ENCODE data around the gene CLECL1. TPM values are rescaled to one million over a fixed set of nuclear protein-coding genes. Genes with fewer than 3 reads are reported as not detected.

Gene CLECL1
- total RNA-seq, 6 donors from 2014 or later = 0.98 to 33.5 (median 1.0) TPM; not detected in 3

- 70 to 86% methylated on average over 1 of the region's 1 CpG for WGBS, 2 donors
- peaks cover 0 to 8% (median 0%) of the 10 kb centered on the region in 4 donors for H3K4me1 ChIP-seq
- no peak for TF ChIP-seq POLR2AphosphoS5 (IDR thresholded peaks at IDR 0.05)
- no peak for TF ChIP-seq POLR2A (IDR thresholded peaks at IDR 0.05)
- no peak for TF ChIP-seq CTCF (IDR thresholded peaks at IDR 0.05)
- no peak for TF ChIP-seq EP300 (IDR thresholded peaks at IDR 0.05)
- no peaks in the 10 kb centered on the region for H3K27me3 ChIP-seq
- H3K27ac ChIP-seq = peak overlapping the region; percentile 36 to 73 (median 63)
- DNase-seq (no peak), ATAC-seq (ENCODE audit: low FRiP score in 2 of 2) (no peak)
- H3K4me3 ChIP-seq = peak overlapping the region in 3 of 4 donors; percentile 28 to 36 (median 28)
- no peaks in the 10 kb centered on the region for H3K9me3 ChIP-seq
- no peaks in the 10 kb centered on the region for H3K36me3 ChIP-seq
Observed at GRCh38 chr12:9760120-9760519, 27.2 kb upstream of the CLECL1 start.

- H3K36me3 ChIP-seq = no peaks in the 10 kb centered on the region
- H3K4me1 ChIP-seq = peaks cover 0 to 8% (median 0%) of the 10 kb centered on the region in 4 donors
- peak overlapping the region in 3 of 4 donors; percentile 60 to 73 (median 66) for H3K27ac ChIP-seq
- DNase-seq = no peak
- no peak for ATAC-seq (ENCODE audit: low FRiP score in 2 of 2)
- 56 to 60% methylated on average over 1 of the region's 1 CpG for WGBS, 2 donors
- H3K27me3 ChIP-seq = no peaks in the 10 kb centered on the region
- H3K9me3 ChIP-seq = no peaks in the 10 kb centered on the region
- TF ChIP-seq POLR2A (IDR thresholded peaks at IDR 0.05) = no peak
- no peak for TF ChIP-seq POLR2AphosphoS5 (IDR thresholded peaks at IDR 0.05)
- no peak for TF ChIP-seq EP300 (IDR thresholded peaks at IDR 0.05)
- no peak for TF ChIP-seq CTCF (IDR thresholded peaks at IDR 0.05)
- peak overlapping the region in 3 of 4 donors; percentile 28 to 36 (median 28) for H3K4me3 ChIP-seq
Observed at GRCh38 chr12:9759694-9760093, 26.8 kb upstream of the CLECL1 start.

GRCh38 chr12:9758119-9758518 is 25.2 kb upstream of the CLECL1 start:
- Histone ChIP-seq H3K9me3 (no peaks in the 10 kb centered on the region), H3K4me3 (peak overlapping the region in 3 of 4 donors; percentile 28 to 36 (median 28)), H3K27me3 (no peaks in the 10 kb centered on the region), H3K27ac (peak overlapping the region; percentile 7 to 73 (median 44)), H3K36me3 (no peaks in the 10 kb centered on the region), H3K4me1 (no peaks in the 10 kb centered on the region)
- no peak for DNase-seq
- TF ChIP-seq CTCF (IDR thresholded peaks at IDR 0.05) = no peak
- no peak for TF ChIP-seq POLR2AphosphoS5 (IDR thresholded peaks at IDR 0.05)
- no peak for TF ChIP-seq POLR2A (IDR thresholded peaks at IDR 0.05)
- TF ChIP-seq EP300 (IDR thresholded peaks at IDR 0.05) = no peak
- WGBS, 2 donors = 53 to 79% methylated on average over 3 of the region's 3 CpGs
- ATAC-seq (ENCODE audit: low FRiP score in 2 of 2) = no peak

GRCh38 chr12:9757433-9758025 is 24.6 kb upstream of the CLECL1 start:
- 71 to 81% methylated on average over 5 of the region's 5 CpGs for WGBS, 2 donors
- Histone ChIP-seq H3K9me3 (no peaks in the 10 kb centered on the region), H3K4me3 (peak overlapping the region in 2 of 4 donors; percentile 28 to 36), H3K36me3 (no peaks in the 10 kb centered on the region), H3K27me3 (no peaks in the 10 kb centered on the region), H3K27ac (no peak overlapping the region), H3K4me1 (no peaks in the 10 kb centered on the region)
- no peak for TF ChIP-seq CTCF (IDR thresholded peaks at IDR 0.05)
- TF ChIP-seq POLR2A (IDR thresholded peaks at IDR 0.05) = no peak
- TF ChIP-seq POLR2AphosphoS5 (IDR thresholded peaks at IDR 0.05) = no peak
- no peak for TF ChIP-seq EP300 (IDR thresholded peaks at IDR 0.05)
- ATAC-seq (ENCODE audit: low FRiP score in 2 of 2) = no peak
- no peak for DNase-seq

- 93 to 94% methylated on average over 5 of the region's 5 CpGs for whole genome bisulfite sequencing, 2 donors
- TF ChIP-seq CTCF (IDR thresholded peaks at IDR 0.05) (no peak), POLR2A (IDR thresholded peaks at IDR 0.05) (no peak), POLR2AphosphoS5 (IDR thresholded peaks at IDR 0.05) (no peak), EP300 (IDR thresholded peaks at IDR 0.05) (no peak)
- no peak for ATAC-seq (ENCODE audit: low FRiP score in 2 of 2)
- peak overlapping the region in 1 of 4 donors; percentile 28 for H3K4me3 ChIP-seq
- no peak for DNase-seq
- H3K4me1 ChIP-seq = no peaks in the 10 kb centered on the region
- H3K9me3 ChIP-seq = no peaks in the 10 kb centered on the region
- H3K27me3 ChIP-seq = no peaks in the 10 kb centered on the region
- no peaks in the 10 kb centered on the region for H3K36me3 ChIP-seq
- H3K27ac ChIP-seq = no peak overlapping the region
Observed at GRCh38 chr12:9756706-9757105, 23.8 kb upstream of the CLECL1 start.

All from upper lobe of left lung (tissue), 6 donors.